ENCODE data around the gene SLC7A4.

SLC7A4 gene

GRCh38 chr22:21014726-21015465 is 17.5 kb downstream of the SLC7A4 start, which contains the start of gene P2RX6:
P2RX6 (plus strand) TSS chr22:21015165; CDS start chr22:21015175, 10 bp downstream.
- peaks cover 14% of the 10 kb centered on the region for H3K27me3 Mint-ChIP-seq (ENCODE audit: low read depth, poor library complexity)
- peak within 1 kb of the TSS; percentile 90 for H3K4me3 Mint-ChIP-seq
- no peaks in the 10 kb centered on the region for H3K36me3 Mint-ChIP-seq (ENCODE audit: low read depth)
- H3K27ac Mint-ChIP-seq = peak within 1 kb of the TSS; percentile 100
- H3K9me3 Mint-ChIP-seq = no peaks in the 10 kb centered on the region
- H3K4me1 Mint-ChIP-seq = peaks cover 70% of the 10 kb centered on the region
- no peak for TF ChIP-seq CTCF (IDR thresholded peaks at IDR 0.05)
- peak; percentile 62 for DNase-seq

GRCh38 chr22:21014202-21014725 is 18.1 kb downstream of the SLC7A4 start:
- Mint-ChIP-seq H3K4me3 (peak overlapping the region; percentile 90), H3K27me3 (ENCODE audit: low read depth, poor library complexity) (peaks cover 14% of the 10 kb centered on the region), H3K4me1 (peaks cover 73% of the 10 kb centered on the region), H3K27ac (peak overlapping the region; percentile 100), H3K36me3 (ENCODE audit: low read depth) (peaks cover 5% of the 10 kb centered on the region), H3K9me3 (no peaks in the 10 kb centered on the region)
- peak; percentile 98 for DNase-seq
- no peak for TF ChIP-seq CTCF (IDR thresholded peaks at IDR 0.05)

GRCh38 chr22:21013657-21014201 is 18.6 kb downstream of the SLC7A4 start:
- no peak for TF ChIP-seq CTCF (IDR thresholded peaks at IDR 0.05)
- H3K4me3 Mint-ChIP-seq = peak overlapping the region; percentile 90
- H3K27me3 Mint-ChIP-seq (ENCODE audit: low read depth, poor library complexity) = peaks cover 14% of the 10 kb centered on the region
- peaks cover 74% of the 10 kb centered on the region for H3K4me1 Mint-ChIP-seq
- DNase-seq = no peak
- H3K27ac Mint-ChIP-seq = peak overlapping the region; percentile 100
- peaks cover 8% of the 10 kb centered on the region for H3K36me3 Mint-ChIP-seq (ENCODE audit: low read depth)
- no peaks in the 10 kb centered on the region for H3K9me3 Mint-ChIP-seq

GRCh38 chr22:21012446-21013407 is 19.6 kb downstream of the SLC7A4 start:
- peak overlapping the region; percentile 90 for H3K4me3 Mint-ChIP-seq
- no peak for DNase-seq
- TF ChIP-seq CTCF (IDR thresholded peaks at IDR 0.05) = no peak
- no peaks in the 10 kb centered on the region for H3K9me3 Mint-ChIP-seq
- peaks cover 7% of the 10 kb centered on the region for H3K27me3 Mint-ChIP-seq (ENCODE audit: low read depth, poor library complexity)
- H3K4me1 Mint-ChIP-seq = peaks cover 69% of the 10 kb centered on the region
- H3K27ac Mint-ChIP-seq = no peak overlapping the region
- H3K36me3 Mint-ChIP-seq (ENCODE audit: low read depth) = peaks cover 14% of the 10 kb centered on the region

GRCh38 chr22:21010426-21011113 is 21.8 kb downstream of the SLC7A4 start:
- no peak overlapping the region for H3K4me3 Mint-ChIP-seq

More at GRCh38 chr22:21010426-21011113, 21.8 kb downstream of the SLC7A4 start:
- peaks cover 19% of the 10 kb centered on the region for H3K36me3 Mint-ChIP-seq (ENCODE audit: low read depth)
- H3K9me3 Mint-ChIP-seq = no peaks in the 10 kb centered on the region
- TF ChIP-seq CTCF (IDR thresholded peaks at IDR 0.05) = no peak
- H3K4me1 Mint-ChIP-seq = peaks cover 60% of the 10 kb centered on the region
- H3K27ac Mint-ChIP-seq = no peak overlapping the region
- H3K27me3 Mint-ChIP-seq (ENCODE audit: low read depth, poor library complexity) = peaks cover 2% of the 10 kb centered on the region
- DNase-seq = no peak

All from nephron progenitor cell (in vitro differentiated cells).